BJ (cell line): ENCODE results near the gene PCSK1. TPM values are rescaled to one million over a fixed set of nuclear protein-coding genes. Genes with fewer than 3 reads are reported as not detected.

Experiments used
- CTCF ChIA-PET: fragments of 350-600 bp; formaldehyde crosslinking; extraction: SDS; loops from one replicate; lab custom pipeline; 2021; ENCODE audit warnings: antibody characterized with exemption, inconsistent platforms; lab: Yijun Ruan, JAX
- POLR2A ChIA-PET: fragments of 300-600 bp; sonication (Branson Sonifier 250); formaldehyde crosslinking; extraction: SDS; loops from one replicate; lab custom pipeline; 2021; ENCODE audit warnings: antibody characterized with exemption; lab: Charles Lee
- DNase-seq: peaks from one replicate; pipeline ENCODE4 v3.0.0-alpha.2; 2011; ENCODE audit warnings: low read depth
- H3K27me3 ChIP-seq: 2 replicates; pipeline ENCODE4 v1.6.0; 2011; ENCODE audit warnings: low read length; ENCODE audit not compliant: control insufficient read depth, insufficient read depth
- H3K36me3 ChIP-seq: 2 replicates; pipeline ENCODE4 v1.5.1; 2011; ENCODE audit warnings: low read length; ENCODE audit not compliant: control insufficient read depth, insufficient read depth
- H3K4me3 ChIP-seq: 2 replicates; pipeline ENCODE4 v1.5.1; 2011; ENCODE audit warnings: low read depth, mild to moderate bottlenecking, control low read depth, low read length
- CTCF ChIP-seq: IDR thresholded peaks from 2 replicates; pipeline ENCODE4 v1.5.1; 2011; ENCODE audit warnings: low read depth, mild to moderate bottlenecking, control low read depth, inconsistent platforms, low read length, moderate library complexity; ENCODE audit not compliant: insufficient read depth
- polyA plus RNA-seq: library from polyadenylated mRNA; depleted of rRNA; stranded (reverse); fragments of >200 nt; gene quantifications from 2 replicates; pipeline ENCODE4 v1.2.3, GENCODE V29; 2011

PCSK1 gene
- polyA plus RNA-seq, 1 experiment = 0.11 TPM

- no peak for DNase-seq
- POLR2A ChIA-PET = interaction anchor here (0.8 kb wide), 1 partner anchor 482 kb away, joined by 3 read pairs; no protein-coding TSS in a partner anchor
- TF ChIP-seq CTCF = 0 out of 2 replicates have a peak, but pooled peaks have one; percentile 1
- no peak overlapping the region for H3K4me3 ChIP-seq
- CTCF ChIA-PET = interaction anchor here (0.7 to 1.5 kb wide), 2 partner anchors 15 to 17 kb away, joined by 3 read pairs; no protein-coding TSS in a partner anchor
- H3K27me3 ChIP-seq = peaks cover 8% of the 10 kb centered on the region
- H3K36me3 ChIP-seq = no peaks in the 10 kb centered on the region
These were observed 7.1 kb upstream of the PCSK1 start for GRCh38 chr5:96440185-96440538.

GRCh38 chr5:96439477-96440184 is 6.6 kb upstream of the PCSK1 start:
- Histone ChIP-seq H3K4me3 (no peak overlapping the region), H3K27me3 (peaks cover 8% of the 10 kb centered on the region), H3K36me3 (no peaks in the 10 kb centered on the region)
- CTCF ChIA-PET = interaction anchor here (0.7 to 1.5 kb wide), 2 partner anchors 15 to 17 kb away, joined by 3 read pairs; no protein-coding TSS in a partner anchor
- 0 out of 2 replicates have a peak, but pooled peaks have one; percentile 2 for TF ChIP-seq CTCF
- no peak for DNase-seq
- POLR2A ChIA-PET = interaction anchor here (0.8 kb wide), 1 partner anchor 481 kb away, joined by 3 read pairs; no protein-coding TSS in a partner anchor

DNA sequence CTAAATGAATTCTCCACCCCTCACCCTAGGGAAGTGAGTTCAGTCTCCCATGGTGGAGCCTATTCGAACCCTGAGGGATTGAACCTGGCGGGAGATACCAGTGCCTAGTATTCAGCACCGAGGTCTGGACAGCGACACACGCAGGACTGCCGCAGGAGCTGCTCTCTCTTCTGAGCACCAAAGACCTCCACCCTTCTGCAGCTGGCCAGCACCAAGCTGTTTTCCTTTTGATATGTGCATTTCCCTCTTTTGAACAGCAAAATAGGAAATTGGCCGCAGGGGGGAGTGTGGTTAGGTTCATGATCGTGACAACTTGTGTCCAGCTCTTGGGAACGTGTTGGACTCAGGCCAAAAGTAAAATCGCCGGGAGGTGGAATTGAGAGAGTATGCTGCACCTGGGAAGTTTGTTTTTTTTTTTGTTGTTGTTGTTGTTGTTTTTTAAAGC is 1.2 kb upstream of the PCSK1 start:
- CTCF ChIA-PET = interaction anchor here (0.9 to 1.1 kb wide), 3 partner anchors 14 to 50 kb away, joined by 3 to 6 read pairs (median 3); no protein-coding TSS in a partner anchor

DNA sequence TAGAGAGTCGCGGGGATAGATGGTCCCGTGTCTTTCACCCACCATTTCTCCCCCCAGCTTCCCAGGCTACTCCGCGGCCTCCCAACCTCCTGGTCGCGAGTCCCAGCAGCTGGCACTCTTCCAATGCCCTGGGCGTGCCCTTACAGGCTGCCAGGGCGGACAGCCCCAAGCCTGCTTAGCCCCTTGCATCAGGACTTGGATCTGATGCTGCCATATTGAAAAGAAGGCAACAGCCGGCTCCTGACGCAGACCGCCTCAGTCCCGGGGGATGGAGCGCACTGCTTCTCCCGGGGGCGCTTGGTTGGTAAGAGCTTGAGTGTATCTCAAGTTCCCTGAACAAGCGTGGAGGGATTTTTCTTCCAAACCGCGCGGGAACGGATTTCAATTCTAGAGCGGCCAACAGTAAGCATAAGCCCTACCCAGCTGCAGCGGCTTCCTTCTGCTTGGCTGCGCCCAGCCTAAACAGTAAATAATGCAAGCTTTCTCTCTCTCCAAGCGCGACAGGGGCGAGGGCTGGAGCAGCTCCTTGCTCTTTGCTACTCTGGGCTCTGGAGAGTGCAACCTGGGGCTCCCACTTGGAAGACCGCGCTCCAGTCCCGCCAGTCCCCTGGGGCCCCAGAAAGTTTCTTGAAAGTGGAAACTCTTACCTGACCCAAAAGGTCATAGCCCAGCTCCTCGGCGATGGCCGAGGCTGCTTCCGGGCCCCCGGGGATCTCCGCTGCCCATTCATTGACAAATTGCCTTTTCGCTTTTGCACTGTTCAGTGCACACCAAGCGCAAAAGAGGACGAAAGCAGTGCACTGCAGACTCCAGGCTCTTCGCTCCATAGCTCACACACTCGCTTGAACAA is 607 bp downstream of the PCSK1 start:
- DNase-seq = no peak
- Histone ChIP-seq H3K27me3 (peaks cover 32% of the 10 kb centered on the region), H3K4me3 (no peak overlapping the region), H3K36me3 (no peaks in the 10 kb centered on the region)
- no peak for TF ChIP-seq CTCF
- CTCF ChIA-PET = no interaction called here
- POLR2A ChIA-PET = no interaction called here

More for the DNA sequence above, 1.2 kb upstream of the PCSK1 start:
- POLR2A ChIA-PET = no interaction called here
- TF ChIP-seq CTCF = no peak
- Histone ChIP-seq H3K27me3 (peaks cover 32% of the 10 kb centered on the region), H3K36me3 (no peaks in the 10 kb centered on the region), H3K4me3 (no peak overlapping the region)
- no peak for DNase-seq
